Fibroblast of the aortic adventitia (primary cell): Measurements from ENCODE around the gene OTOP3. TPM values are rescaled to one million over a fixed set of nuclear protein-coding genes. Genes with fewer than 3 reads are reported as not detected.

Experiments
- DNase-seq: peaks from one replicate; pipeline ENCODE4 v3.0.0-alpha.2; 2010; ENCODE audit warnings: low read depth
- H3K4me3 ChIP-seq: 2 replicates; pipeline ENCODE4 v1.5.1; 2011; ENCODE audit warnings: low read depth, mild to moderate bottlenecking, control low read depth, low read length, moderate library complexity
- total RNA-seq: library from RNA; depleted of rRNA; stranded (reverse); fragments of >200 nt; gene quantifications from 2 replicates; pipeline ENCODE4 v1.2.3, GENCODE V29; 2012; ENCODE audit warnings: low replicate concordance
- TF ChIP-seq, protein P1 (sequence below): IDR thresholded peaks from 2 replicates; pipeline ENCODE4 v1.5.1; 2011; ENCODE audit warnings: mild to moderate bottlenecking, low read length, control low read depth, inconsistent platforms; ENCODE audit not compliant: insufficient read depth

OTOP3 gene
- total RNA-seq, 1 donor = not detected

DNA sequence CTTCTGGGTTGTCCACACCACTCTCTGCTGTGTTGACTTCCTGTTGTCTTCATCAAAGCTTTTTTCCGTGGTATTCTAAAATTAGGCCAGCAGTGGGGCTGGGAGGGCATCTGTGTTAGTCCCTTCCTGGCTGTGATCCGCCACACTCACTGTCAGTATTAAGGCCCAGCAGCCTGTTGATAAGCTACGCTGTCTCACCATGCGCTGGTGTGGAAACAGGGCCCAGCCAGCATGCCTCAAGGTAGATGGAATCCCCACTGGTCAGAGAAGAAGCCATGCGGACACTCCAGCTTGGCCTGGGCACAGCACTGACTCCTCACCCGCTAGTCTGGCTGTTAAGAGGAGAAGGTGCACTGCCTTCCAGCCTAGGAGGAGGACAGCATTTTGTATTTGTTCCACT lies 63.1 kb downstream of the OTOP3 start:
- H3K4me3 ChIP-seq = no peak overlapping the region
- DNase-seq = no peak
- TF ChIP-seq, protein P1, sequence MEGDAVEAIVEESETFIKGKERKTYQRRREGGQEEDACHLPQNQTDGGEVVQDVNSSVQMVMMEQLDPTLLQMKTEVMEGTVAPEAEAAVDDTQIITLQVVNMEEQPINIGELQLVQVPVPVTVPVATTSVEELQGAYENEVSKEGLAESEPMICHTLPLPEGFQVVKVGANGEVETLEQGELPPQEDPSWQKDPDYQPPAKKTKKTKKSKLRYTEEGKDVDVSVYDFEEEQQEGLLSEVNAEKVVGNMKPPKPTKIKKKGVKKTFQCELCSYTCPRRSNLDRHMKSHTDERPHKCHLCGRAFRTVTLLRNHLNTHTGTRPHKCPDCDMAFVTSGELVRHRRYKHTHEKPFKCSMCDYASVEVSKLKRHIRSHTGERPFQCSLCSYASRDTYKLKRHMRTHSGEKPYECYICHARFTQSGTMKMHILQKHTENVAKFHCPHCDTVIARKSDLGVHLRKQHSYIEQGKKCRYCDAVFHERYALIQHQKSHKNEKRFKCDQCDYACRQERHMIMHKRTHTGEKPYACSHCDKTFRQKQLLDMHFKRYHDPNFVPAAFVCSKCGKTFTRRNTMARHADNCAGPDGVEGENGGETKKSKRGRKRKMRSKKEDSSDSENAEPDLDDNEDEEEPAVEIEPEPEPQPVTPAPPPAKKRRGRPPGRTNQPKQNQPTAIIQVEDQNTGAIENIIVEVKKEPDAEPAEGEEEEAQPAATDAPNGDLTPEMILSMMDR = no peak

DNA sequence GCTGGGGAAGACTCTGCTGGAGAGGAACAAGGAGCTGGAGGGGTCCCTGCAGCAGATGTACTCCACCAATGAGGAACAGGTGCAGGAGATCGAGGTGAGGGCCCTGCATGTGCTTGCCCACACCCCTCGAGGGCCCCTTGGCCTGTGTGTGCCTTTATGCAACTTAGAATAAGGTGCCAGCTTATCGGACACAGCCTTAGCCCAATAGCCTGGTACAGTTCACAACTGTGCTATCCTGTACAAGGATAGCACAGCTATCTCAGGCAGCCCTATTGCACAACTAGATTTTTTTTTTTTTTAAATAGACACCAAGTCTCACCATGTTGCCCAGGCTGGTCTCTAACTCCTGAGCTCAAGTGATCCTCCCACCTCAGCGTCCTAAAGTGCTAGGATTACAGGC lies 63.8 kb downstream of the OTOP3 start:
- DNase-seq = no peak
- TF ChIP-seq, protein P1 = no peak
- no peak overlapping the region for H3K4me3 ChIP-seq

Other genes with a start within 250 kb of the OTOP3 start
- gene CD300LF, start 223.0 kb upstream of the OTOP3 start, total RNA-seq = not detected in 2 replicates
- 0.09 TPM in 1 of 2 replicates, not detected in the other for gene RAB37, start 198.6 kb upstream of the OTOP3 start, total RNA-seq
- 11.0 and 11.7 TPM in 2 replicates for gene NHERF1, start 187.3 kb upstream of the OTOP3 start, total RNA-seq
- gene NAT9, start 159.6 kb upstream of the OTOP3 start, total RNA-seq = 20.2 and 26.5 TPM in 2 replicates
- gene GRIN2C, start 76.0 kb upstream of the OTOP3 start, total RNA-seq = under 0.01 TPM in 1 of 2 replicates, not detected in the other
- gene FDXR, start 62.9 kb upstream of the OTOP3 start, total RNA-seq = 14.7 and 113 TPM in 2 replicates
- not detected in 2 replicates for gene FADS6, start 42.3 kb upstream of the OTOP3 start, total RNA-seq
- 0.49 TPM in 1 of 2 replicates, not detected in the other for gene USH1G, start 12.6 kb upstream of the OTOP3 start, total RNA-seq
- not detected in 2 replicates for gene OTOP2, start 11.6 kb upstream of the OTOP3 start, total RNA-seq
- 0.33 and 0.90 TPM in 2 replicates for gene HID1, start 36.9 kb downstream of the OTOP3 start, total RNA-seq
- 11.8 and 15.3 TPM in 2 replicates for gene CDR2L, start 51.7 kb downstream of the OTOP3 start, total RNA-seq
- 26.2 and 31.4 TPM in 2 replicates for gene MRPL58, start 76.8 kb downstream of the OTOP3 start, total RNA-seq
- gene ATP5PD, start 111.1 kb downstream of the OTOP3 start, total RNA-seq = 513 and 829 TPM in 2 replicates
- gene KCTD2, start 111.3 kb downstream of the OTOP3 start, total RNA-seq = 20.2 and 34.2 TPM in 2 replicates
- gene SLC16A5, start 152.1 kb downstream of the OTOP3 start, total RNA-seq = 2.8 and 4.4 TPM in 2 replicates
- gene ARMC7, start 174.1 kb downstream of the OTOP3 start, total RNA-seq = 3.4 and 3.9 TPM in 2 replicates
- 39.8 and 45.2 TPM in 2 replicates for gene NT5C, start 195.8 kb downstream of the OTOP3 start, total RNA-seq
- gene JPT1, start 218.6 kb downstream of the OTOP3 start, total RNA-seq = 71.1 and 79.6 TPM in 2 replicates
- 89.9 and 129 TPM in 2 replicates for gene SUMO2, start 247.1 kb downstream of the OTOP3 start, total RNA-seq